MM.1S (cell line): ENCODE data around the gene PIGR.

Experiments used
- CTCF ChIP-seq: fragments of 300-600 bp; sonication (generic); IDR thresholded peaks from 2 replicates; pipeline ENCODE4 v1.5.1; 2016; ENCODE audit warnings: antibody characterized with exemption, low read length, mixed read lengths
- EZH2 ChIP-seq: fragments of 300-600 bp; sonication (generic); optimal IDR thresholded peaks from 2 replicates; pipeline ENCODE3; 2017; ENCODE audit warnings: low read depth, mild to moderate bottlenecking, antibody characterized with exemption, low read length, mixed read lengths
- EZH2phosphoT487 ChIP-seq: fragments of 300-600 bp; sonication (generic); IDR thresholded peaks from 2 replicates; pipeline ENCODE4 v1.6.1; 2018; ENCODE audit warnings: antibody characterized with exemption, low read length

- TF ChIP-seq CTCF (no peak), EZH2 (no peak), EZH2phosphoT487 (no peak)
Observed at GRCh38 chr1:206985162-206985749, 39.0 kb upstream of the PIGR start.
